GM23338 (cell line): ENCODE data around the gene HES7.

ENCODE experiments used
- CREB1 ChIP-seq: fragments of 250-450 bp; sonication (Bioruptor Pico); IDR thresholded peaks from 2 replicates; pipeline ENCODE4 v1.5.0; 2020; ENCODE audit warnings: low read depth, mild to moderate bottlenecking, moderate library complexity
- CTCF ChIP-seq, 2 experiments: fragments of 200-600 bp in 1 of 2; sonication (generic) in 1 of 2; conservative IDR thresholded peaks; 2 replicates each; pipeline versions ENCODE4 v1.5.1 to v1.6.1; 2016 to 2017; ENCODE audit warnings: antibody characterized with exemption in 2 of 2, low read depth in 2 of 2, mild to moderate bottlenecking in 2 of 2, moderate library complexity in 1 of 2
- POLR2AphosphoS5 ChIP-seq: IDR thresholded peaks from 2 replicates; pipeline ENCODE4 v1.6.1; 2016; ENCODE audit warnings: antibody characterized with exemption, low read depth
- TF ChIP-seq, protein P1 (sequence below): IDR thresholded peaks from one replicate; pipeline ENCODE4 v1.6.1; 2018; ENCODE audit warnings: antibody characterized with exemption; ENCODE audit not compliant: unreplicated experiment

GRCh38 chr17:8110907-8111306 lies 13.0 kb downstream of the HES7 start:
- no peak for TF ChIP-seq CTCF (conservative IDR thresholded peaks at IDR 0.05; ENCODE audit: low read depth in 2 of 2)
- no peak for TF ChIP-seq POLR2AphosphoS5
- TF ChIP-seq CREB1 (CRISPR knock-in tag) = no peak
- TF ChIP-seq, protein P1, sequence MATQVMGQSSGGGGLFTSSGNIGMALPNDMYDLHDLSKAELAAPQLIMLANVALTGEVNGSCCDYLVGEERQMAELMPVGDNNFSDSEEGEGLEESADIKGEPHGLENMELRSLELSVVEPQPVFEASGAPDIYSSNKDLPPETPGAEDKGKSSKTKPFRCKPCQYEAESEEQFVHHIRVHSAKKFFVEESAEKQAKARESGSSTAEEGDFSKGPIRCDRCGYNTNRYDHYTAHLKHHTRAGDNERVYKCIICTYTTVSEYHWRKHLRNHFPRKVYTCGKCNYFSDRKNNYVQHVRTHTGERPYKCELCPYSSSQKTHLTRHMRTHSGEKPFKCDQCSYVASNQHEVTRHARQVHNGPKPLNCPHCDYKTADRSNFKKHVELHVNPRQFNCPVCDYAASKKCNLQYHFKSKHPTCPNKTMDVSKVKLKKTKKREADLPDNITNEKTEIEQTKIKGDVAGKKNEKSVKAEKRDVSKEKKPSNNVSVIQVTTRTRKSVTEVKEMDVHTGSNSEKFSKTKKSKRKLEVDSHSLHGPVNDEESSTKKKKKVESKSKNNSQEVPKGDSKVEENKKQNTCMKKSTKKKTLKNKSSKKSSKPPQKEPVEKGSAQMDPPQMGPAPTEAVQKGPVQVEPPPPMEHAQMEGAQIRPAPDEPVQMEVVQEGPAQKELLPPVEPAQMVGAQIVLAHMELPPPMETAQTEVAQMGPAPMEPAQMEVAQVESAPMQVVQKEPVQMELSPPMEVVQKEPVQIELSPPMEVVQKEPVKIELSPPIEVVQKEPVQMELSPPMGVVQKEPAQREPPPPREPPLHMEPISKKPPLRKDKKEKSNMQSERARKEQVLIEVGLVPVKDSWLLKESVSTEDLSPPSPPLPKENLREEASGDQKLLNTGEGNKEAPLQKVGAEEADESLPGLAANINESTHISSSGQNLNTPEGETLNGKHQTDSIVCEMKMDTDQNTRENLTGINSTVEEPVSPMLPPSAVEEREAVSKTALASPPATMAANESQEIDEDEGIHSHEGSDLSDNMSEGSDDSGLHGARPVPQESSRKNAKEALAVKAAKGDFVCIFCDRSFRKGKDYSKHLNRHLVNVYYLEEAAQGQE = no peak
